GM18858 (cell line): ENCODE data around the gene RPUSD1.
"Not testable (repeated sequence)": the region's sequence is repeated elsewhere in the genome, so short reads cannot be mapped to it uniquely, and the experiment has no call there.

Experiments used
- ATAC-seq: cut with Tn5 transposase; IDR thresholded peaks from one replicate; pipeline ENCODE4 v1.9.1; 2021; ENCODE audit not compliant: unreplicated experiment

RPUSD1 gene

GRCh38 chr16:768428-768827, 19.8 kb downstream of the RPUSD1 start:
- ATAC-seq, result no peak

GRCh38 chr16:767743-768235, 20.4 kb downstream of the RPUSD1 start:
- no peak for ATAC-seq

- no peak for ATAC-seq
Measured at GRCh38 chr16:766820-767640, 21.2 kb downstream of the RPUSD1 start.

GRCh38 chr16:766008-766819, 22.0 kb downstream of the RPUSD1 start:
- ATAC-seq, result no peak

GRCh38 chr16:765488-765865, 22.7 kb downstream of the RPUSD1 start:
- no peak for ATAC-seq

GRCh38 chr16:764848-765487, 23.2 kb downstream of the RPUSD1 start:
- no peak for ATAC-seq

GRCh38 chr16:764184-764750, 23.9 kb downstream of the RPUSD1 start:
- no peak for ATAC-seq

- ATAC-seq, result no peak
Measured at GRCh38 chr16:763369-764183, 24.6 kb downstream of the RPUSD1 start.

- no peak for ATAC-seq
Measured at GRCh38 chr16:762595-763268, 25.4 kb downstream of the RPUSD1 start.

GRCh38 chr16:761625-762513, 26.3 kb downstream of the RPUSD1 start:
- no peak for ATAC-seq

GRCh38 chr16:760545-761343, 27.4 kb downstream of the RPUSD1 start, which contains the start of gene MSLN:
Gene MSLN, plus strand, starts transcription at chr16:760734. Its CDS starts 1,947 bp downstream, at chr16:762681.
- no peak for ATAC-seq

GRCh38 chr16:760065-760464, 28.1 kb downstream of the RPUSD1 start:
- no peak for ATAC-seq

- no peak for ATAC-seq
Measured at GRCh38 chr16:759110-759910, 28.9 kb downstream of the RPUSD1 start.

GRCh38 chr16:756428-756827, 31.8 kb downstream of the RPUSD1 start:
- ATAC-seq, result no peak

GRCh38 chr16:754656-755055, 33.5 kb downstream of the RPUSD1 start:
- no peak for ATAC-seq

GRCh38 chr16:754121-754607, 34.0 kb downstream of the RPUSD1 start:
- ATAC-seq, result not testable (repeated sequence)

GRCh38 chr16:752007-752312, 36.2 kb downstream of the RPUSD1 start:
- ATAC-seq, result no peak
